ENCODE measurements around the gene EFHD2. TPM values are rescaled to one million over a fixed set of nuclear protein-coding genes. Genes with fewer than 3 reads are reported as not detected.

The EFHD2 gene
- total RNA-seq, 1 experiment from 2014 or later, result 69.7 TPM

GRCh38 chr1:15381805-15382204 is 27.9 kb upstream of the EFHD2 start:
- Histone ChIP-seq H3K79me2 (ENCODE audit: insufficient read depth, low read length) (no peaks in the 10 kb centered on the region), H3K4me2 (ENCODE audit: low read length) (no peak overlapping the region), H3K4me1 (ENCODE audit: control insufficient read depth in 1 of 2, insufficient read depth in 2 of 2, low read length in 2 of 2) (no peaks in the 10 kb centered on the region), H2AFZ (ENCODE audit: low read depth, low read length, poor library complexity, severe bottlenecking) (no peak overlapping the region), H4K20me1 (ENCODE audit: insufficient read depth) (no peaks in the 10 kb centered on the region), H3K4me3 (replicated peaks in 1 of 2; ENCODE audit: low read depth in 1 of 2, low read length in 2 of 2) (no peak overlapping the region), H3K27ac (ENCODE audit: low read depth, low read length) (no peak overlapping the region), H3K9me2 (ENCODE audit: insufficient read depth) (no peaks in the 10 kb centered on the region), H3K9ac (ENCODE audit: low read length) (no peak overlapping the region), H3K27me3 (ENCODE audit: insufficient read depth, low read length) (no peaks in the 10 kb centered on the region), H3K9me3 (ENCODE audit: control insufficient read depth in 1 of 2, insufficient read depth in 1 of 2, low read depth in 1 of 2, low read length in 2 of 2) (no peaks in the 10 kb centered on the region), H3K36me3 (ENCODE audit: control insufficient read depth in 1 of 2, insufficient read depth in 2 of 2, low read length in 2 of 2) (no peaks in the 10 kb centered on the region)
- CTCF ChIA-PET, result no interaction called here
- POLR2A ChIA-PET, result no interaction called here
- no peak for ATAC-seq
- no peak for TF ChIP-seq CEBPB (IDR thresholded peaks at IDR 0.05; ENCODE audit: low read depth)
- TF ChIP-seq TCF7L2 (IDR thresholded peaks at IDR 0.05; ENCODE audit: borderline replicate concordance, extremely low read depth, insufficient read depth, insufficient read length), result no peak
- TF ChIP-seq ZBTB33 (IDR thresholded peaks at IDR 0.05; ENCODE audit: extremely low read depth, insufficient replicate concordance, low read length), result no peak
- TF ChIP-seq EZH2 (IDR thresholded peaks at IDR 0.05), result no peak
- TF ChIP-seq CBX3 (IDR thresholded peaks at IDR 0.05; ENCODE audit: low read depth), result no peak
- no peak for TF ChIP-seq CTCF (IDR thresholded peaks at IDR 0.05 in 2 of 3, conservative IDR thresholded peaks at IDR 0.05 in 1 of 3; ENCODE audit: borderline replicate concordance in 1 of 3, insufficient read depth in 1 of 3, low read depth in 2 of 3, low read length in 2 of 3)
- TF ChIP-seq SP1 (IDR thresholded peaks at IDR 0.05; ENCODE audit: low read depth), result no peak
- TF ChIP-seq POLR2A (IDR thresholded peaks at IDR 0.05; ENCODE audit: borderline replicate concordance, extremely low read depth, insufficient read depth, insufficient read length), result no peak
- no peak for TF ChIP-seq SRF (IDR thresholded peaks at IDR 0.05; ENCODE audit: low read depth)
- no peak for TF ChIP-seq EGR1 (IDR thresholded peaks at IDR 0.05; ENCODE audit: low read depth)
- no peak for TF ChIP-seq MAX (IDR thresholded peaks at IDR 0.05)
- TF ChIP-seq REST (IDR thresholded peaks at IDR 0.05; ENCODE audit: low read depth), result no peak
- no peak for TF ChIP-seq ATF3 (IDR thresholded peaks at IDR 0.05)
- no peak for TF ChIP-seq EZH2phosphoT487 (IDR thresholded peaks at IDR 0.05; ENCODE audit: borderline replicate concordance)
- DNase-seq (ENCODE audit: low read depth, low spot score), result no peak
- no TSS peak for BruUV-seq (replicated peaks)
- intact Hi-C loops (cut with micrococcal nuclease), result no loop called here
- RAD21 ChIA-PET (ENCODE audit: low non-redundant PET in 1 of 2, low total read pairs in 2 of 2, uncharacterized antibody in 2 of 2, unreplicated experiment in 2 of 2), result no interaction called here

All from HCT116 (cell line).